PC-3 (cell line): ENCODE measurements around the gene PPM1D. TPM values are rescaled to one million over a fixed set of nuclear protein-coding genes. Genes with fewer than 3 reads are reported as not detected.

Source experiments
- ATAC-seq: fragments of 200-7000 bp; cut with Tn5 transposase; 2 replicates; pipeline ENCODE4 v1.9.1; 2020; ENCODE audit warnings: mild to moderate bottlenecking, moderate library complexity
- BruUV-seq: library from RNA; stranded (reverse); fragments of 400-500 nt; replicated peaks from 2 replicates; lab custom pipeline; 2021; lab: Mats Ljungman, UMichigan
- CTCF ChIA-PET: fragments of 300-600 bp; sonication (Branson Sonifier 250); formaldehyde crosslinking; loops from one replicate; lab custom pipeline; 2022; ENCODE audit warnings: antibody characterized with exemption; lab: Charles Lee
- POLR2A ChIA-PET: fragments of 300-600 bp; sonication (Branson Sonifier 250); formaldehyde crosslinking; loops from one replicate; lab custom pipeline; 2022; ENCODE audit warnings: antibody characterized with exemption; ENCODE audit not compliant: unreplicated experiment; lab: Charles Lee
- DNase-seq: peaks from one replicate; pipeline ENCODE4 v3.0.0-alpha.2; 2015
- H2AFZ ChIP-seq: fragments of 300-600 bp; sonication (generic); 2 replicates; pipeline ENCODE4 v1.6.0; 2016; ENCODE audit warnings: antibody characterized with exemption, low read length
- H3F3A ChIP-seq: fragments of 300-600 bp; sonication (generic); one replicate; pipeline ENCODE4 v1.6.0; 2017; ENCODE audit warnings: antibody characterized with exemption, low read length, control low read depth, mild to moderate bottlenecking; ENCODE audit not compliant: unreplicated experiment
- H3K27ac ChIP-seq: fragments of 300-600 bp; sonication (generic); 2 replicates; pipeline ENCODE4 v1.5.1; 2016; ENCODE audit warnings: mild to moderate bottlenecking, low read length
- H3K27me3 ChIP-seq: fragments of 300-600 bp; sonication (generic); 2 replicates; pipeline ENCODE4 v1.6.1; 2016; ENCODE audit warnings: low read length, mixed read lengths
- H3K36me3 ChIP-seq: fragments of 300-600 bp; sonication (generic); 2 replicates; pipeline ENCODE4 v1.6.1; 2016; ENCODE audit warnings: low read depth, mixed run types, low read length, mixed read lengths
- H3K4me1 ChIP-seq: fragments of 300-600 bp; sonication (generic); 2 replicates; pipeline ENCODE4 v1.5.1; 2016; ENCODE audit warnings: low read length; ENCODE audit not compliant: insufficient read depth
- H3K4me2 ChIP-seq: fragments of 300-600 bp; sonication (generic); 2 replicates; pipeline ENCODE4 v1.6.0; 2016; ENCODE audit warnings: low read length
- H3K4me3 ChIP-seq: fragments of 300-600 bp; sonication (generic); 2 replicates; pipeline ENCODE4 v1.5.1; 2016; ENCODE audit warnings: mild to moderate bottlenecking, low read length, mixed read lengths
- H3K79me2 ChIP-seq: fragments of 300-600 bp; sonication (generic); 2 replicates; pipeline ENCODE4 v1.6.1; 2017; ENCODE audit warnings: low read length, mixed read lengths
- H3K9ac ChIP-seq: fragments of 300-600 bp; sonication (generic); 2 replicates; pipeline ENCODE4 v1.6.0; 2016; ENCODE audit warnings: mild to moderate bottlenecking, low read length
- H3K9me2 ChIP-seq: fragments of 300-600 bp; sonication (generic); replicated peaks from 2 replicates; pipeline ENCODE4 v1.6.1; 2016; ENCODE audit warnings: mixed run types, low read length, mixed read lengths
- H3K9me3 ChIP-seq: fragments of 300-600 bp; sonication (generic); 2 replicates; pipeline ENCODE4 v1.6.1; 2016; ENCODE audit warnings: low read length, mixed read lengths
- H4K20me1 ChIP-seq: fragments of 300-600 bp; sonication (generic); 2 replicates; pipeline ENCODE4 v1.6.1; 2016; ENCODE audit warnings: low read length, mixed read lengths
- CTCF ChIP-seq: fragments of 300-600 bp; sonication (generic); conservative IDR thresholded peaks from 2 replicates; pipeline ENCODE4 v1.5.1; 2017; ENCODE audit warnings: antibody characterized with exemption, low read depth, mild to moderate bottlenecking, low read length
- EZH2 ChIP-seq: fragments of 300-600 bp; sonication (generic); IDR thresholded peaks from one replicate; pipeline ENCODE4 v1.6.1; 2017; ENCODE audit warnings: antibody characterized with exemption, mild to moderate bottlenecking, low read length; ENCODE audit not compliant: unreplicated experiment
- EZH2phosphoT487 ChIP-seq: fragments of 300-600 bp; sonication (generic); IDR thresholded peaks from 2 replicates; pipeline ENCODE4 v1.6.1; 2018; ENCODE audit warnings: mild to moderate bottlenecking, antibody characterized with exemption, low read length, borderline replicate concordance
- intact Hi-C: fragments of 100-400 bp; cut with micrococcal nuclease; formaldehyde crosslinking; loops from 2 replicates; pipeline ENCODE4 v1.9.0; 2023
- total RNA-seq: library from RNA; depleted of rRNA; stranded (reverse); fragments of >200 nt; gene quantifications from 2 replicates; pipeline ENCODE4 v1.2.3, GENCODE V29; 2014

The PPM1D gene
- total RNA-seq, 1 experiment from 2014 or later, result 8.2 TPM

DNA sequence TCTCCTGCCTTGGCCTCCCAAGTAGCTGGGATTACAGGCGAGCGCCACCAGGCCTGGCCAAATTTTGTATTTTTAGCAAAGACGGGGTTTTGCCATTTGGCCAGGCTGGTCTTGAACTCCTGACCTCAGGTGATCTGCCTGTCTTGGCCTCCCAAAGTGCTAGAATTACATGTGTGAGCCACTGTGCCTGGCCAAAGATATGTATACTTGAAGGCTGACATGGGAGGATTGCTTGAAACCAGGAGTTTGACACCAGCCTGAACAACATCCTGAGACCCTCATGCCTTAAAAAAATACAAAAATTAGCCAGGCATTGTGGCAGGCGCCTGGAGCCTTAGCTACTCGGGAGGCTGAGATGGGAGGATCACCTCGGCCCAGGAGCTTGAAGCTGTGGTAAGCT lies 80.8 kb downstream of the PPM1D start:
- H3K36me3 ChIP-seq, result no peaks in the 10 kb centered on the region
- TF ChIP-seq EZH2, result no peak
- no peak for TF ChIP-seq EZH2phosphoT487
- no peak for TF ChIP-seq CTCF
- H3K79me2 ChIP-seq, result no peaks in the 10 kb centered on the region
- no peak overlapping the region for H2AFZ ChIP-seq
- peaks cover 29% of the 10 kb centered on the region for H3K4me1 ChIP-seq
- POLR2A ChIA-PET, result interaction anchor here (0.6 kb wide), 1 partner anchor 50 kb away, joined by 3 read pairs; no protein-coding TSS in a partner anchor
- no peak overlapping the region for H3K27ac ChIP-seq
- intact Hi-C loops, result no loop called here
- no peaks in the 10 kb centered on the region for H3K9me3 ChIP-seq
- no peak overlapping the region for H3K4me3 ChIP-seq
- no peak overlapping the region for H3K9ac ChIP-seq
- BruUV-seq, result no TSS peak
- H3F3A ChIP-seq, result no peaks in the 10 kb centered on the region
- H3K9me2 ChIP-seq, result no peaks in the 10 kb centered on the region
- no peaks in the 10 kb centered on the region for H4K20me1 ChIP-seq
- DNase-seq (no peak), ATAC-seq (no peak)
- no peak overlapping the region for H3K4me2 ChIP-seq
- CTCF ChIA-PET, result no interaction called here
- no peaks in the 10 kb centered on the region for H3K27me3 ChIP-seq

GRCh38 chr17:60685437-60685836 lies 85.4 kb downstream of the PPM1D start:
- H3F3A ChIP-seq, result no peaks in the 10 kb centered on the region
- intact Hi-C loops, result no loop called here
- H3K27me3 ChIP-seq, result no peaks in the 10 kb centered on the region
- no peak overlapping the region for H3K27ac ChIP-seq
- DNase-seq (no peak), ATAC-seq (no peak)
- H4K20me1 ChIP-seq, result no peaks in the 10 kb centered on the region
- ChIA-PET POLR2A (no interaction called here), CTCF (no interaction called here)
- no peak for TF ChIP-seq CTCF
- H3K9me2 ChIP-seq, result no peaks in the 10 kb centered on the region
- H3K4me1 ChIP-seq, result peaks cover 11% of the 10 kb centered on the region
- no peak overlapping the region for H3K4me3 ChIP-seq
- no TSS peak for BruUV-seq
- no peaks in the 10 kb centered on the region for H3K79me2 ChIP-seq
- H3K9me3 ChIP-seq, result no peaks in the 10 kb centered on the region
- no peak overlapping the region for H2AFZ ChIP-seq
- H3K36me3 ChIP-seq, result no peaks in the 10 kb centered on the region
- H3K9ac ChIP-seq, result no peak overlapping the region
- H3K4me2 ChIP-seq, result no peak overlapping the region

- H3K36me3 ChIP-seq, result no peaks in the 10 kb centered on the region
- intact Hi-C loops, result no loop called here
- no peak overlapping the region for H3K9ac ChIP-seq
- no peak overlapping the region for H3K27ac ChIP-seq
- no peaks in the 10 kb centered on the region for H3F3A ChIP-seq
- H3K9me3 ChIP-seq, result no peaks in the 10 kb centered on the region
- peak; percentile 29 for DNase-seq
- POLR2A ChIA-PET, result no interaction called here
- ATAC-seq, result no peak; the same call in 1 of the 2 replicates
- no peak overlapping the region for H3K4me3 ChIP-seq
- no peaks in the 10 kb centered on the region for H3K79me2 ChIP-seq
- H3K27me3 ChIP-seq, result no peaks in the 10 kb centered on the region
- no peak overlapping the region for H3K4me2 ChIP-seq
- no peaks in the 10 kb centered on the region for H3K4me1 ChIP-seq
- no TSS peak for BruUV-seq
- TF ChIP-seq EZH2 (no peak), EZH2phosphoT487 (no peak), CTCF (no peak)
- CTCF ChIA-PET, result no interaction called here
- no peaks in the 10 kb centered on the region for H4K20me1 ChIP-seq
- H3K9me2 ChIP-seq, result no peaks in the 10 kb centered on the region
- H2AFZ ChIP-seq, result no peak overlapping the region
Observed at GRCh38 chr17:60695960-60696359, 96.0 kb downstream of the PPM1D start.
